Measurements from ENCODE around the gene JAG1. TPM values are rescaled to one million over a fixed set of nuclear protein-coding genes. Genes with fewer than 3 reads are reported as not detected.

The JAG1 gene
- total RNA-seq = 132 TPM
- polyA plus RNA-seq (ENCODE audit: insufficient read depth, low read depth, low replicate concordance) = 18.0 TPM
- long read RNA-seq, donor 1, full-length matches to known transcripts = 3 of 3 reads
- long read RNA-seq, donor 1, partial matches to known transcripts = 0 of 3 reads
- long read RNA-seq, donor 1, other reads (novel, unspliced or antisense) = 0 of 3 reads
- long read RNA-seq, donor 2, full-length matches to known transcripts = 8 of 8 reads
- long read RNA-seq, donor 2, partial matches to known transcripts = 0 of 8 reads
- long read RNA-seq, donor 2, other reads (novel, unspliced or antisense) = 0 of 8 reads
- long read RNA-seq, donor 3, full-length matches to known transcripts = 7 of 13 reads
- long read RNA-seq, donor 3, partial matches to known transcripts = 6 of 13 reads
- long read RNA-seq, donor 3, other reads (novel, unspliced or antisense) = 0 of 13 reads
- long read RNA-seq, donor 4, full-length matches to known transcripts = 3 of 8 reads
- long read RNA-seq, donor 4, partial matches to known transcripts = 5 of 8 reads
- long read RNA-seq, donor 4, other reads (novel, unspliced or antisense) = 0 of 8 reads
- long read RNA-seq, donor 5 = 0 reads
- long read RNA-seq, donor 6, partial matches to known transcripts = 0 of 2 reads
- long read RNA-seq, donor 6, other reads (novel, unspliced or antisense) = 0 of 2 reads
- long read RNA-seq, donor 7, full-length matches to known transcripts = 4 of 192 reads
- long read RNA-seq, donor 7, partial matches to known transcripts = 167 of 192 reads
- long read RNA-seq, donor 7, other reads (novel, unspliced or antisense) = 21 of 192 reads
- long read RNA-seq, donor 8, full-length matches to known transcripts = 9 of 9 reads
- long read RNA-seq, donor 8, partial matches to known transcripts = 0 of 9 reads
- long read RNA-seq, donor 8, other reads (novel, unspliced or antisense) = 0 of 9 reads
- long read RNA-seq, donor 9, partial matches to known transcripts = 0 of 3 reads
- long read RNA-seq, donor 9, other reads (novel, unspliced or antisense) = 0 of 3 reads
- long read RNA-seq, donor 10, full-length matches to known transcripts = 8 of 15 reads
- long read RNA-seq, donor 10, partial matches to known transcripts = 7 of 15 reads
- long read RNA-seq, donor 10, other reads (novel, unspliced or antisense) = 0 of 15 reads

DNA sequence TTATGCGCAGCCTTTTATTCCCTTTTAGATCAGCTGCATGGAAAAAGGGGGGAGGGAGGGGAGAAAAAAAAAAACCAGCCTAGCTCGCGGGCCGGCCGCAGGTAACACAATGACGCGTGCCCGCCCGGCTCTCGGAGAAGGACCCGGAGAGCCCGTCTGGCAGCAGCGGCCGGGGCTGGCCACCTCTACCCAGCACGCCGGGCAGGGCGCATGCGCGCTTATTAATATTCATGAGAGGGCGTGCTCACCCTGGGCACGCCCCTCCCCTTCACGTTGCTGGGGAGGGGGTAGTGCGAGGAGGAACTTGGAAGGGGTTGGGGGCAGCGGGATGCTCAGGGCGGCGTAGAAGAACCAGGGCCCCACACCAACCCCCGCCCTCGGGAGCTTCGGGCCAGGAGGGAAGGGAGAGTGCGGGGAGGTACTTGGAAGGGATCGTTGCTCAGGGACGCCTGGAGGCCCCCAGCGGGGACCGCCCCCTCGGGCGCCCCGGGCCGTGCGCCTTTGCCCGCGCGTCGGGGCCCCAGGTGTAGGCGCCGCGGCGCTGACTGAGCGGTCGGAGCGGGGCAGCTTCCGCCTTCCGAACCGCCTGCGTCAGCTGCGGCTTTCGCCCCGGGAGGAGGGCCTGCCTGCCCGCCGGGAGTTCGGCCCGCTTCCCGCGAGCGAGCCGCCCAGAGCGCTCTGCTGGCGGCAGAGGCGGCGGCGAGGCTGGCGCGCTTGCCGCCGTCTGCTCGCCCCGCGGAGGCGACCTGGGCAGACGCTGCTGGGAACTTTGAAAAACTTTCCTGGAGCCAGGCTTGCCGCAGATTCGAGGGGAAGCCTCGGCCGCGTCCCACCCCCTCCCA, at the start of gene JAG1:
Gene JAG1 (minus strand): TSS at position 158 of the 842 bp plus-strand sequence. CDS start 469 bp downstream, outside the sequence.
- DNase-seq (peak; percentile 97 to 99 (median 98)), FAIRE-seq (peak; percentile 56)
- peak within 1 kb of the TSS; percentile 80 to 95 (median 85) for H3K4me3 ChIP-seq (ENCODE audit: low read length in 3 of 3)
- peak within 1 kb of the TSS; percentile 75 to 92 (median 88) for H3K9ac ChIP-seq (ENCODE audit: low read length in 3 of 3)
- intact Hi-C loops (cut with DNase I) = no loop called here
- no peaks in the 10 kb centered on the region for H3K27me3 ChIP-seq (ENCODE audit: control insufficient read depth, insufficient read depth, low read length)
- peaks cover 0 to 13% (median 5%) of the 10 kb centered on the region in 3 donors for H3K4me1 ChIP-seq (ENCODE audit: control insufficient read depth in 2 of 3, insufficient read depth in 2 of 3, low read depth in 1 of 3, low read length in 3 of 3)
- no peaks in the 10 kb centered on the region for H3K9me3 ChIP-seq (ENCODE audit: control insufficient read depth in 2 of 3, insufficient read depth in 1 of 3, low read length in 3 of 3)
- H3K36me3 ChIP-seq (ENCODE audit: control insufficient read depth in 2 of 3, insufficient read depth in 3 of 3, low read length in 3 of 3) = peaks cover 0 to 3% (median under 1%) of the 10 kb centered on the region in 3 donors
- H3K27ac ChIP-seq (ENCODE audit: low read depth in 2 of 2, low read length in 2 of 2) = peak within 1 kb of the TSS; percentile 97 to 98
- TF ChIP-seq, protein P1, sequence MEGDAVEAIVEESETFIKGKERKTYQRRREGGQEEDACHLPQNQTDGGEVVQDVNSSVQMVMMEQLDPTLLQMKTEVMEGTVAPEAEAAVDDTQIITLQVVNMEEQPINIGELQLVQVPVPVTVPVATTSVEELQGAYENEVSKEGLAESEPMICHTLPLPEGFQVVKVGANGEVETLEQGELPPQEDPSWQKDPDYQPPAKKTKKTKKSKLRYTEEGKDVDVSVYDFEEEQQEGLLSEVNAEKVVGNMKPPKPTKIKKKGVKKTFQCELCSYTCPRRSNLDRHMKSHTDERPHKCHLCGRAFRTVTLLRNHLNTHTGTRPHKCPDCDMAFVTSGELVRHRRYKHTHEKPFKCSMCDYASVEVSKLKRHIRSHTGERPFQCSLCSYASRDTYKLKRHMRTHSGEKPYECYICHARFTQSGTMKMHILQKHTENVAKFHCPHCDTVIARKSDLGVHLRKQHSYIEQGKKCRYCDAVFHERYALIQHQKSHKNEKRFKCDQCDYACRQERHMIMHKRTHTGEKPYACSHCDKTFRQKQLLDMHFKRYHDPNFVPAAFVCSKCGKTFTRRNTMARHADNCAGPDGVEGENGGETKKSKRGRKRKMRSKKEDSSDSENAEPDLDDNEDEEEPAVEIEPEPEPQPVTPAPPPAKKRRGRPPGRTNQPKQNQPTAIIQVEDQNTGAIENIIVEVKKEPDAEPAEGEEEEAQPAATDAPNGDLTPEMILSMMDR (IDR thresholded peaks at IDR 0.05; ENCODE audit: borderline replicate concordance, extremely low read depth, insufficient read depth) = peak; percentile 3

DNA sequence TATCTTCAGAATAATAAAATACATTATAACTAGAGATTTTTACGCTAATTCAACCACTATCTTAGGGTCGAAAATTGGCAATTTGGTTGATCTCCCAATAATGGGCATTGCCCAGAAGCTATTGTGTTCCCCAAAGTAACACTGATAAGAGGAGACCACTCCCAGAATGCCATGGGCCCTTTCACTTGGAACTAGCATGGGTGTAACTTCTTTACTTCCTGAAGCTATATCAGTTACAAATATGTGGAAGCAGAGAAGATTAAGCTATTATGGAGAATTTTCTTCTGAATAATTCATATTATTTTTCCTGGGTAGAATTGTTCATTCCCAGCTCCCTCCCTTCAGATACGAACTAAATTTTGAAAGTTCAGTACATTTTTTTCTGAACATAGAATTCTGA, 48.2 kb upstream of the JAG1 start:
- TF ChIP-seq, protein P1 (IDR thresholded peaks at IDR 0.05; ENCODE audit: borderline replicate concordance, extremely low read depth, insufficient read depth) = no peak
- H3K9ac ChIP-seq (ENCODE audit: low read length in 3 of 3) = no peak overlapping the region
- H3K4me3 ChIP-seq (ENCODE audit: low read length in 3 of 3) = no peak overlapping the region
- no peaks in the 10 kb centered on the region for H3K4me1 ChIP-seq (ENCODE audit: control insufficient read depth in 2 of 3, insufficient read depth in 2 of 3, low read depth in 1 of 3, low read length in 3 of 3)
- no peaks in the 10 kb centered on the region for H3K9me3 ChIP-seq (ENCODE audit: control insufficient read depth in 2 of 3, insufficient read depth in 1 of 3, low read length in 3 of 3)
- no peaks in the 10 kb centered on the region for H3K27me3 ChIP-seq (ENCODE audit: control insufficient read depth, insufficient read depth, low read length)
- H3K36me3 ChIP-seq (ENCODE audit: control insufficient read depth in 2 of 3, insufficient read depth in 3 of 3, low read length in 3 of 3) = no peaks in the 10 kb centered on the region
- no peak for FAIRE-seq
- intact Hi-C loops (cut with DNase I) = no loop called here
- no peak overlapping the region for H3K27ac ChIP-seq (ENCODE audit: low read depth in 2 of 2, low read length in 2 of 2)
- DNase-seq = no peak

DNA sequence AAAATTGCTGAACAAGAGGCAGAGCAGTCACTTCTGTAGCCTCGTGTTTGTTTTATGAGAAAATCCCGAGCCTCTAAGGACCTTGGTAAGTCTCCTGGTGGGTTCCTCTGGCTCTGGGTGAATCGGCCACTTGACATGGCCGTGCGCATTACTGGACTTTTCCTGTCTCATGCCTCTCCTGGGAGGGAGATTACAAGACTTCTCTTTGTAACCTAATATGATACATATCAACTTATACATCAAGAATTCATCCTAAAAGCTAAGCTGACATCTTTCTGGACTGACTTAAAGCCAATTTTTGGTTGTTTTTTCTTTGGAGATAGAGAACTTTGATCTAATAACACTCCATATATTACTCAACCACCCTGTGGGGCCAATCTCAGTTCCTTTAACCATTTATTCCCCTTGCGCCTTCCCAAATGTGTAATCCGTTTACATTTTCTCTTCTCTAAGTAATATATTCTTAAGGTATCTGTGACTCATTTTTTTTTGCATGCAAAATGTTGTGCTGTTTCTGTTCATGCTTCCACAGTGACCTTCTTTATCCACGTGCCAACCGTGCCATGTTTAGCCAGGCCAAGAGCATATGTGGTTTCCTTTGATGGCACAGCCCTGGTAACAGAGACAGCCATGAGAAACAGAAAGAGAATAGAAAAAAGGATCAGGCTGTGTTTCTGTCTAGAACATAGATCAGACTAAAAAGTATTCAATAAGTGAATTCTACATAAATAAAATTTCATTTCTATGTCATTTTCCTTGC, 47.5 kb upstream of the JAG1 start:
- TF ChIP-seq, protein P1 (IDR thresholded peaks at IDR 0.05; ENCODE audit: borderline replicate concordance, extremely low read depth, insufficient read depth) = no peak
- no peak overlapping the region for H3K9ac ChIP-seq (ENCODE audit: low read length in 3 of 3)
- FAIRE-seq (no peak), DNase-seq (no peak)
- H3K36me3 ChIP-seq (ENCODE audit: control insufficient read depth in 2 of 3, insufficient read depth in 3 of 3, low read length in 3 of 3) = no peaks in the 10 kb centered on the region
- no peak overlapping the region for H3K27ac ChIP-seq (ENCODE audit: low read depth in 2 of 2, low read length in 2 of 2)
- H3K9me3 ChIP-seq (ENCODE audit: control insufficient read depth in 2 of 3, insufficient read depth in 1 of 3, low read length in 3 of 3) = no peaks in the 10 kb centered on the region
- H3K4me1 ChIP-seq (ENCODE audit: control insufficient read depth in 2 of 3, insufficient read depth in 2 of 3, low read depth in 1 of 3, low read length in 3 of 3) = peaks cover 0 to 2% (median 0%) of the 10 kb centered on the region in 3 donors
- H3K4me3 ChIP-seq (ENCODE audit: low read length in 3 of 3) = no peak overlapping the region
- no peaks in the 10 kb centered on the region for H3K27me3 ChIP-seq (ENCODE audit: control insufficient read depth, insufficient read depth, low read length)
- intact Hi-C loops (cut with DNase I) = no loop called here
